Measurements from ENCODE around the gene RAB3D. TPM values are rescaled to one million over a fixed set of nuclear protein-coding genes. Genes with fewer than 3 reads are reported as not detected.
"Not testable (repeated sequence)": the region's sequence is repeated elsewhere in the genome, so short reads cannot be mapped to it uniquely, and the experiment has no call there.

RAB3D gene
- total RNA-seq, 1 donor from 2014 or later = 8.1 TPM

DNA sequence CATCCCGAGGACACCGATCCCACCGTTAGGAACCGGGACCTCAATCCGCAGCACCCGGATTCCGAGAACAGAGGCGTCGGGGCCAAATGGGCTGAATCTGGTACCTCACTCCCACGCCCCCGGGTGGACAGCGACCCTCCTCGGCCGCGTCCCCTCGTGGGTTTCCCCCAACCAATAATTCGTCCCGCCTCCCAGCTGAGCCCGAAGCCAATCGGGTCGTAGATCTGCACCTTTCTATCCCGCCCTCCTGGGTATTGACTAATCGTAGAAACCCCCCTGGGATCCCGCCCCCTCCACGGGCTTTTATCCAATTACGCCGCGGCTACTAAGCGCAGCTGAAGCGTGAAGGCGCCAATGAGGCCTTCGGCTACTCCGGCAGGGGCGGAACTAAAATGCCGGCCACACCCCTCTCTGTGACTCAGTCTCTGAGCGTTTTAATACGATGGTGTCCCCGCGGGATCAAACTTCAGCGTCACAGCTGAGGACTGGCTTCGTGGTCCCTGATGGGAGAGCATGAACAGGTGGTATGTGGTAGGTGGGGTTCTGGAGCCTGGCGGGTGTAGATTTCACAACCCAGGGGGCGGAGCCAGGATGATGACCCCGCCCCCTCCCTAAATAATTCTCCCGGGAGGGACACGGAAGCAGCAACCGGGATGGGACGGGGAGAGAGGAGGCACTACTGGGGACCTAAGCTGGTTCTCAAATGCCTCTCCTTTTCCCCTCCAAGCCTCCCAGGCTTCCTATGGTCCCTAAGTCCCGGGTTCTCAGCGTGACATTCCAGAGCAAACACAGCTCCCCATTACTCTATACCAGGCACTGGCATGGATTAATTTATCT is 6.9 kb upstream of the RAB3D start, which contains the start of the genes CCDC159 and TMEM205:
TSS of gene CCDC159 (plus strand) at position 416 of the 837 bp plus-strand sequence. CDS start at position 504, 88 bp downstream.
TSS of gene TMEM205 (minus strand) at position 165 of the 837 bp plus-strand sequence. CDS start 649 bp downstream, outside the sequence.
- peak; percentile 96 for ATAC-seq
- DNase-seq = peak; percentile 97
- intact Hi-C loops (cut with micrococcal nuclease) = no loop called here

DNA sequence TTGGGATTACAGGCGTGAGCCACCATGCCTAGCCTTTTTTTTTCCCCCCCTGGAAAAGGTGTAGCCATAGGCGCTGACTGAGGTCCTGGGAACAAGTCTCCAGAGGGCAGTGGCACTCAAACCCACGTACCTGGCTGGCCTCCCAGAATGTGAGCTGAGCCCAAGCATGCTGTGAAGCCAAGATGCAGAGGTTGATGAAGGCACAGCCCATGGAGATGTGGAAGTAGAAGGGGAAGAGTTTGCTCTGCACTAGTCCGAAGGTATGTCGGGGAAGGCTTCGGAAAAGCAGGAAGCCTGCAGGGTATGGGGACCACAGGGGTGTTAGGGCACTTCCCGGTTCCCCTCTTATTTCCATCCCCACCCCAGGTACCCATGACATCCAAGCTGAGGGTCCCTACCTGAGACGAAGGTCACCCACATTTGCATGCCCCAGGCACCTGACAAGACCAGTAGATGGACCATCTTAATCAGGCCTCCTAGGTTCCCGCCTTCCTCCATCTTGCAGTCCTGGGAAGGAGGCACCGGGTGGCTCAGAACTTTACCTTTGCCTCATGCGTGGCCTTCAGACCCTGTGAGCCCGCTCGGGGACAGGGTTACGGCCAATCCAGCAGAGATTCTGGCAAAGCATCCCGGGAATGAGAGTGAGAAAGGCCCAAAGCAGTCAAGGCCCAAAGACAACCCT is 5.8 kb upstream of the RAB3D start:
- DNase-seq (no peak), ATAC-seq (no peak)
- intact Hi-C loops (cut with micrococcal nuclease) = no loop called here

DNA sequence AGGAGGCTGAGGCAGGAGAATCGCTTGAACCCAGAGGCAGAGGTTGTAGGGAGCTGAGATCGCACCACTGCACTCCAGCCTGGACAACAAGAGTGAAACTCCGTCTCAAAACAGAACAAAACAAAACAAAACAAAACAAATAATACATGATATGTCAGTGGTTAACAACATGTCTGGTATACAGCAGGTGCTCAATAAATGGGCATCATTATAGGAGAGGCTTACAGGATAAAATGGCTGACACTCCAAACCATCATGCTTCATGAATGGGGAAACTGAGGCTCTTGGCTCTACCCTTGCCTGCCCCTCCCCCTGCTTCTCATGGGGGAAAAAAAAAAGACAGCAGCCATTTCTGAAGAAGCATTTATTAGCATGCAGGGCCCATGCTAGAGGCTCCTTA is 3.0 kb upstream of the RAB3D start:
- ATAC-seq (no peak), DNase-seq (no peak)
- intact Hi-C loops (cut with micrococcal nuclease) = no loop called here

DNA sequence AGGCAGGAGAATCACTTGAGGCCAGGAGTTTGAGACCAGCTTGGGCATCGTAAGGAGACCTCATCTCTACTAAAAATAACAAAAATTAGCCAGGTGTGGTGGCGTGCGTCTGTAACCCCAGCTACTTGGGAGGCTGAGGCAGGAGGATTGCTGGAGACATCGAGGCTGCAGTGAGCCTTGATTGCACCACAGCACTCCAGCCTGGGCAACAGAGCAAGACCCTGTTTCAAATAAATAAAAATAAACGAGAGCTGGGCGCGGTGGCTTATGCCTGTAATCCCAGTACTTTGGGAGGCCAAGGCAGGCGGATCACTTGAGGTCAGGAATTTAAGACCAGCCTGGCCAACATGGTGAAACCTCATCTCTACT is 626 bp upstream of the RAB3D start:
- ATAC-seq; intact Hi-C loops (cut with micrococcal nuclease); DNase-seq: not testable (repeated sequence)

DNA sequence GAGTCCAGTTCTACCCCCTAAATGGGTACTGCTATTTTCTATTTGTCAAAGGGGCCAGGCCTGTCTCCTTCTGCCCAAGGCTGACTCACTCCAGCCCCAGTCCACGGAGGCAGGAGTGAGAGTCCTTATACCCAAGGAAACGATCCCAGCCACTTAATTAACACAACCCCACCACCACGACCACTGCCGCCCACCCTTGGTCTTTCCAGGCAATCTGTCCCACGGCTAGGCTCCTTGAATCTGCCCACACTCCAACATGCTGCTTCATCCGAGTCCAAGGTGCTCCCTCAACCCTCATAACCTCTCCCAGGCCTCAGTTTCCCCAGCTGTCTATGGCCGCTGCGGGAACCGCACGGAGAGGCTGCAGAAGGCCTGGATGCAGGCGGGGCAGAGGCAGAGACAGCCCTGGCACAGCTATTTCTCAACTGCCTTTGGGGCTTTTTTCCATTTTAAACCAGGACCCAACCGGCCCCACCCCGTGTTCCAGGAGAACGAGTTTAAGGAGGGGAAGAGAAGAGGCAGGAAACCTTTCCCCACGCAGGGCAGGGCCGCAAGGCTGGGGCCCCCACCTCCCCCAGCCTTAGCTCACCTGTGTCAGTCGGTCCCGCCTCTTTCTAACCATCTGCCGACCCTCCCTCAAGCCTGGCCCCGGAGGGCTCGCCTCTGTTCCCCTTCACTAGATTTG is 746 bp downstream of the RAB3D start:
- no peak for DNase-seq
- intact Hi-C loops (cut with micrococcal nuclease) = no loop called here
- ATAC-seq = peak; percentile 36

DNA sequence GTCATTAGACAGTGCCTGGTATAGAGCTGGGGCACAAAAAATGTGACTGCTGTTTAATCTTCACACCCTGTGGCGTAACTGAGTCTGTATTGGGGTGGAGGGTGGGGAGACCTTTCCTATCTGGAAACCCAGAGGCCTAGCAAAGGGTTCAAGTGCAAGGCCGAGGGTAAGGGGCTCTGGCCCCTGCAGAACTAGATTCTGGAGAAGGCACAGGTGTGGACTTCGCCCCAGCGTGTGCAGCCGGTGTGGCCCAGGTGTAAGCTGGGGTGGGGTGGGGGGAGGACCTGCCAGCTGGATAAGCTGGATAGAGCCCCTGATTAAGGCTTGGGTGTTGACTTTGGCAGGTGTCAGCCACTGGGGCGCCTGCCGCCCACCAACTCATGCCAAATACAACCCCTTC is 1.3 kb downstream of the RAB3D start:
- DNase-seq = no peak
- intact Hi-C loops (cut with micrococcal nuclease) = no loop called here
- no peak for ATAC-seq

DNA sequence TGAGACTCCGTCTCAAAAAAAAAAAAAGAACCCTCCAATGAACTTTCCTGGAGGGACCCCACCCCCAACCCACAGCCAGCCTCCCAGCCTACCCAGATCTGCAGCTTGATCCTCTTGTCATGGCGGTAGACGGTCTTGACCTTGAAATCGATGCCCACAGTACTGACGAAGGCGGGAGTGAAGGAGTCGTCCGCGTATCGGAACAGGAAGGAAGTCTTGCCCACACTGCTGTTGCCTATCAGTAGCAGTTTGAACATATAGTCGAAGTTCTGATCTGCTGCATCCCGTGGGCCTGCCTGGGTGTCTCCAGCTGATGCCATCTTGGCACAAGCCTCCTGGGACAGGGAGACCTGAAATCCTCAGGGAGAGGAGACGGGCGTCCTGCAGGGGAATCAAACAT is 2.4 kb downstream of the RAB3D start:
- DNase-seq (no peak), ATAC-seq (no peak)
- intact Hi-C loops (cut with micrococcal nuclease) = no loop called here

DNA sequence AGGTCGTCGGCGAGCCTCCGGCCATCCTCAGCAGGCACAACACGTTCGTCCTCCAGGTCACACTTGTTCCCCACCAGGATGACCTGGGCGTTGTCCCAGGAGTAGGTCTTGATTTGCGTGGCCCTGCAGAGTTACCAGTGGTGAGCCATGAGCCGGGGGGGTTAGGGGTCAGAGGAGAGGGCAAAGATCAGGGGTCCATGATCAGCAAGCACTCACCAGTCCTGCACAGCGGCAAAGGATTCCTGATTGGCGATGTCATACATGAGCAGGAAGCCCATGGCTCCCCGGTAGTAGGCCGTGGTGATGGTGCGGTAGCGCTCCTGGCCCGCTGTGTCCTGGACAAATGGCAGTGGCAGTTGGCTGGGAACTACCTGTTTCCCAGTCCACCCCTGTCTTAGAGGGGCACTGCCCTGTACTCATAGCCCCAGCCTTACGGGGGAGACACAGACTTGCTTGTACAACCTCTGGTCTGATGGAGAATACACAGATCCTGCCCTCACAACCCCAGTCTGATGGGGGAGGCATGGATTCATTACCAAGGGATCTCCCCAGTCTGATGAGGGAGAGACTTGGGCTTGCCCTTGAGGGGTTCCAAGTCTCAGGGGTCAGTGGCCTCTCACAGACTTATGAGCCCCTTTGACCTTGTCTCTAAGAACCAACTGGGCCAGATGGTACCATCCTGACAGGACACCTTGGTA is 3.9 kb downstream of the RAB3D start:
- intact Hi-C loops (cut with micrococcal nuclease) = no loop called here
- DNase-seq (no peak), ATAC-seq (no peak)

DNA sequence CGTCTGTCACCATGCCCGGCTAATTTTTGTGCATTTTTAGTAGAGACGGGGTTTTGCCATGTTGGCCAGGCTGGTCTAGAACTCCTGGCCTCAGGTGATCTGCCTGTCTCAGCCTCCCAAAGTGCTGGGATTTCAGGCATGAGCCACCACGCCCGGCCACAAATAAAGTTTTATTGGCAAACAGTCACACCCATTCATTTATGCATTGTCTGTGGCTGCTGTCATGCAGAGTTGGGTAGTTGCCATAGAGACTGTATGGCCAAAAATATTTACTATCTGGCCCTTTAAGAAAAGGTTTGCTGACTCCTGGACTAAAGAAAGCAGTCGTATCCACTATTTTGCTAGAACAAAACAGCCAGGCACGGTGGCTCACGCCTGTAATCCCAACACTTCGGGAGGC is 5.6 kb downstream of the RAB3D start:
- ATAC-seq; intact Hi-C loops (cut with micrococcal nuclease): not testable (repeated sequence)

DNA sequence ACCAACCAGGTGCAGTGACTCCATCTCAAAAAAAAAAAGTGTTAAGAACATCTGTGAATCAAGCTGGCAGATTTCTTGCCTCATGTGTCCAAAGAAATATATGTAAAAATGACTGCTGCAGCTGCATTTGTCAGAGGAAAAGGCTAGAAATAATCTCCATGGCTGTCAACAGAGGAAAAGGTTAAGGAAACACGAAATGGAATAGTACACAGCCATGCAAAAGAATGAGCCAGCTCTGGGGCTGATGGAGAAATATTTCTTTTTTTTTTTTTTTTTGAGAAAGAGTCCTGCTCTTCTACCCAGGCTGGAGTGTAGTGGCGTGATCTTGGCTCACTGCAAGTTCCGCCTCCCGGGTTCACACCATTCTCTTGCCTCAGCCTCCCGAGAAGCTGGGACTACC is 6.6 kb downstream of the RAB3D start:
- DNase-seq = no peak
- ATAC-seq = no peak
- intact Hi-C loops (cut with micrococcal nuclease) = no loop called here

More for the DNA sequence above, 5.6 kb downstream of the RAB3D start:
- DNase-seq = not testable (repeated sequence)

DNA sequence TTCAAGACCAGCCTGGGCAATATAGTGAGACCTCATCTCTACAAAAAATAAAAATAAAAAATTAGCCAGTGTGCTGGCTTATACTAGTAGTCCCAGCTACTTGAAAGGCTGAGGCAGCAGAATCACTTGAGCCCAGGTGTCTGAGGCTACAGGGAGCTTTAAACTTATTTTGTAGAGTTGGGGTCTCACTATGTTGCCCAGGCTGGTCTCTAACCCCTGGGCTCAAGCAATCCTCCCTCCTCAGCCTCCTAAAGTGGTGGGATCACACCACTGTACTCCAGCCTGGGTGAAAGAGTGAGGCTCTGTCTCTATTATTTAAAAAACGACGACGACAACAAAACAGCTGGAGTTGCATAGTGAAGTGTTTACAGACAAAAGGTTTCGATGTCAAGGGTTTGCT is 8.0 kb downstream of the RAB3D start:
- ATAC-seq (no peak), DNase-seq (no peak)
- intact Hi-C loops (cut with micrococcal nuclease) = no loop called here

DNA sequence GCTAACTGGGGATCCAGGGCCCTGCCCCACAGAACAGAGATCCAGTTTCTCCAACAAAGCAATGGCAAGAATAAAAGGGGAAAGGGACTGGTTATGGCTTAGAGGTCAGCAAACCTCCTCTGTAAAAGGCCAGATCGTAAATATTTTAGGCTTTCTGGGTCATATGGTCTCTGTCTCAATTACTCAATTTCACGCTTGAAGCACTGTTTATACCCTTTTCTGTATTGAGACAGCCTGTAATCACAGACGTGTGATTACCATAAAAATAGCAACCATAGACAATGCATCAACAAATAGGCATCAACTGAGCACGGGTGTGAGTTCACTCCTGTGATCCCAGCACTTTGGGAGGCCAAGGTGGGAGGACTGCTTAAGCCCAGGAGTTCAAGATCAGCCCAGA is 9.3 kb downstream of the RAB3D start:
- DNase-seq (no peak), ATAC-seq (no peak)
- intact Hi-C loops (cut with micrococcal nuclease) = no loop called here

DNA sequence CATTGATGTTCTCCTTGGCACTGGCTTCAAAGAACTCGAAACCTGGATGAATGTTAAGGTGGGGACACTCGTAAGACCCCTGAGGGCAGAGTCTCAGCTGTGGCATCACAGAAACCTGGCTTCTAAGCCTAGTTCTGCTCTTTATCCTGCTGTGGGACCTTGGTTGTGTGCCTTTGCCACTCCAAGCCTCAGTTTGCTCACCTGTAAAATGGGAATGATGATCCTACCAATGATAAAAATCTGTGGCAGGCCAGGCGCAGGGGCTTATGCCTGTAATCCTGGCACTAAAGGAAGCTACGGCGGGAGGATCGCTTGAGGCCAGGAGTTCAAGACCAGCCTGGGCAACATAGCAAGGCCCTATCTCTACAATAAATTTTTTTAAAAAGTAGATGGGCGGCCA is 13.9 kb downstream of the RAB3D start:
- intact Hi-C loops (cut with micrococcal nuclease) = no loop called here
- ATAC-seq (no peak), DNase-seq (no peak)

DNA sequence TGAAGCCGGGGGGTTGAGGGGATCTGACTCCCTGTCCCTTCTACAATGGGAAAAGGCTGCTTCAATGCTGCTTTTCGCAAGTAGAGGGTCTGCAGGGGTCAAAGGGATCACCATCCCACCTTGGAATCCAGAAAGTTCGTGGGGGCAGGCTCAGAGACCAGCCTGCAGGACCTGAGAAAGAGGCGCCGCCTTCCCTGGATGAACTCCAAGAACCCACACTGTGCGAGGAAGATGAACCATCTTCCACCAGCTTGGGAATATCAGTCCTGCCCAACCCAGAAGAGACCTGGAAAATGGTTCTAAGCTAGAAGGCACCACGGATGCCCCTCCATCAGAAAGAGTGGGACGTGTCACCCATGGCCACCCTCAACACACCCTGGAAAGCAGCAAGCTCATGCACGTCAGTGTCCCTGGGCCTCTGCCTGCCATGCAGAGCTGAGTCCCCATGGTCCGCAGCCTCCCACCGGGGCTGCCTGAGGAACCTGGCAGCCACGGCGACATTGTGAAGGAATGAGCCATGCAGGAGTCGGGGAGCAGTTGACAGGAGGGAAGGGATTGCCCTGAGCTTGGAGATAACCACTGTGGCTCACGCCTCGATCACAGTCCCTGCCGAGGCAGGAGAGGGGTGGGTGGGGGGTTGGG is 14.6 kb downstream of the RAB3D start:
- peak; percentile 14 for ATAC-seq
- intact Hi-C loops (cut with micrococcal nuclease) = no loop called here
- no peak for DNase-seq

DNA sequence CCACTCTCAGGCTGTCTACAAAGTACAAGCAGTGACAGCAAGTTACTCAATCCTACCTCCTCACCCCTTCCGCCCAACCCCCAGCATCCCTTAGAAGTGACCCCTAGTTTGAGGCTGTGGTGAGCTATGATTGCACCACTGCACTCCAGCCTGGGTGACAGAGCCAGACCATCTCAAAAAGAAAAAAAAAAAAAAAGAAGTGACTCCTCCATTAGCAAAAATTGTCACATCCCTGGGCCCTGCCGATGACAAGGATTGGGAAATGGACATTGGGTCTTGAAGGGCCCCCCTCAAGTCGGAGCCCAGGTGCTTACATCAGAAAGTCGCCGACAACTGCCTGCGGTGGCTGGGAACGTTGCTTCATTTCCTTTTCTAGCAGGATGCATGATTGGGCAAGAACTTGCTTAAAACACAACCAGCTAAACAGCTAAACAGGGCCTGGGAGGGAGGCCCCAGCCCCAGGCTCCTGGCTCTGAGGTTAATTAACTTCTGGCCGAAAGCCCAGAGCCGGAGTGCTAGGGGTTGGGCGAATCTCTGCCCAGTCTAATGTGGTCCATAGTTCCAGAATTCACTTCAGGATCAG is 15.3 kb downstream of the RAB3D start:
- ATAC-seq = peak; percentile 93
- intact Hi-C loops (cut with micrococcal nuclease) = no loop called here
- DNase-seq = peak; percentile 76

DNA sequence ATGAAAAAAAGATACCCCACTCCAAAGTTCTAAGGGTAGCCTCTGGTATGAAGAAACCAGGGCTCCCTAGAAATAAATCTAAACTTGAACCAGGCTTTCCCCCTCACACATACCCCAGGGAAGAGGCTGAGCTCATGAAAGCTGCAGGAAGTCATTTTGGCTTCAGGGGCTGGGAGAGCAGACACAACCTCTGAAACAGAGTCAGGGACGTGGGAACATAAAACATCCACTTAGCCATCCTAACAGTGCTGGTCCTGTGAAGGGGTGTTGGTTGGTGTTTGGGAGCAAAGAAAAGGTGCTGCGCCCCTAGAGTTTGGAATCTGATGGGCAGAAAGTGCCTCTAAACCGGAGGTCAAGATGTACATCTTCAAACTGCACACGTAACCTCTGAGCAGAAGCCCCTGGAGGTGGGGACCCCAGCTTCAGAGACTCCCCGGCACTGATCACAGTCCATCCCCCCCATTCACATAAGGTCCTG is 15.8 kb downstream of the RAB3D start:
- intact Hi-C loops (cut with micrococcal nuclease) = no loop called here
- ATAC-seq = no peak

DNA sequence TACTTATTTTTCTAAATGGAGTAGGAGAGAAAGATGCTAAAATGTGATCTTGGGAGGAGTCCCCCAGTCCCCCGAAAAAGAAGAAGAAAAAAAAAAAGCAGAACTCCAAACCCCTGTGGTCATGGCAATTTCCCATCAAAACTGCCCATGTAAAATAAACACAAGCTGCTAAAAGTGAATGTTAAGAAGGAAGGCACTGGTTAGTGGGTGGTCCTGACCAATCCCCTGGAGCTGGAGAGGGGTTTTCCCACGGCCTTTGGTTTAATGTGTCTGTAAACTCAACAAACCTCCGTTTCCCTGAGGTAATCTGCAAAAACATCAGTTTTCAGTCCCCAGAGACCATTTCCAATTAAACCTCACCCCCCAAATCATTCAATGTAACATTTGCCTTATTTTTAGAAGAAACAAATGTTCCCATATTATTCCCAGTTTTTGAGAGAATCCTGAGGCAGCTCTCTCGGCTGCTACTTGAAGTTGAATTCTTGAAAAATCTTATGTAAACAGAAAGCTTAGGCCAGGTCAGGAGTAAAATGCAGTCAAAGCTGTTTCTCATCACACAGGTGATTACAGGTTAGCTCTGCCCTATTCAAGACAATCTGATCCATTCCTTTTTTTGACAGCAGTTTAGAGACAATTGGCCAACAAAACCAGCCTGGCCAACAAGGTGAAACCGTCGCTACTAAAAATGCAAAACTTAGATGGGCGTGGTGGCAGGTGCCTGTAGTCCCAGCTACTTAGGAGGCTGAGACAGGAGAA is 17.0 kb downstream of the RAB3D start:
- intact Hi-C loops (cut with micrococcal nuclease) = no loop called here
- ATAC-seq (no peak), DNase-seq (no peak)

More for the DNA sequence above, 15.8 kb downstream of the RAB3D start:
- no peak for DNase-seq

Data from left ventricle myocardium superior (tissue), 1 donor.